T-helper 9 cell (primary cell): Measurements from ENCODE around the gene SLC16A10.
"Not testable (repeated sequence)": the region's sequence is repeated elsewhere in the genome, so short reads cannot be mapped to it uniquely, and the experiment has no call there.

Experiments
- DNase-seq: peaks from one replicate; pipeline ENCODE4 v3.0.0-alpha.2; 2020

SLC16A10 gene

DNA sequence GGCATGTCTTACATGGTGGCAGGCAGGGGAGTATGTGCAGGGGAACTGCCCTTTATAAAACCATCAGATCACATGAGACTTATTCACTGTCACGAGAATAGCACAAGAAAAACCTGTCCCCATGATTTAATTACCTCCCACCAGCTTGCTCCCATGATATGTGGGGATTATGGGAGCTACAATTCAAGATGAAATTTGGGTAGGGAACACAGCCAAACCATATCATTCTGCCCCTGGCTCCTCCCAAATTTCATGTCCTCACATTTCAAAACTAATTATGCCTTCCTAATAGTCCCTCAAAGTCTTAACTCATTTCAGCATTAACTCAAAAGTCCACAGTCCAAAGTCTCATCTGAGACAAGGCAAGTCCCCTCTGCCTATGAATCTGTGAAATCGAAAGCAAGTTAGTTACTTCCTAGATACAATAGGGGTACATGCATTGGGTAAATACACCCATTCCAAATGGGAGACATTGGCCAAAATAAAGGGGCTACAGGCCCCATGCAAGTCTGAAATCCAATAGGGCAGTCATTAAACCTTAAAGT is 102.4 kb downstream of the SLC16A10 start:
- DNase-seq: not testable (repeated sequence)

DNA sequence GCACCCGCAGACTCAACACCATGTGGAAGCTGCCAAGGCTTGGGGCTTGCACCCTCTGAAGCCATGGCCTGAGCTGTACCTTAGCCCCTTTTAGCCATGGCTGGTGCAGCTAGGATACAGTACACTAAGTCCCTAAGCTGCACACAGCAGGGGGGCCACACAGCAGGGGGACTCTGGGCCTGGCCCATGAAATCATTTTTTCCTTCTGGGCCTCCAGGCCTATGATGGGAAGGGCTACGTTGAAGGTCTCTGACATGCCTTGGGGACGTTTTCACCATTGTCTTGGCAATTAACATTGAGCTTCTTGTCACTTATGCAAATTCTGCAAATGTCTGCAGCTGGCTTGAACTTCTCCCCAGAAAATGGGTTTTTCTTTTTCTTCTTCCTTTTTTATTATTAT is 103.3 kb downstream of the SLC16A10 start:
- DNase-seq: no peak

DNA sequence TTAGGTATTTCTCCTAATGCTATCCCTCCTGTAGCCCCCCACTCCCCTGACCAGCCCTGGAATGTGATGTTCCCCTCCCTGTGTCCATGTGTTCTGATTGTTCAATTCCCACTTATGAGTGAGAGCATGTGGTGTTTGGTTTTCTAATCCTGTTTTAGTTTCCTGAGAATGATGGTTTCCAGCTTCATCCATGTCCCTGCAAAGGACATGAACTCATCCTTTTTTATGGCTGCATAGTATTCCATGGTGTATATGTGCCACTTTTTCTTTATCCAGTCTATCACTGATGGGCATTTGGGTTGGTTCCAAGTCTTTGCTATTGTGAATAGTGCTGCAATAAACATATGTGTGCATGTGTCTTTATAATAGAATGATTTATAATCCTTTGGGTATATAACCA is 103.8 kb downstream of the SLC16A10 start:
- DNase-seq: not testable (repeated sequence)

DNA sequence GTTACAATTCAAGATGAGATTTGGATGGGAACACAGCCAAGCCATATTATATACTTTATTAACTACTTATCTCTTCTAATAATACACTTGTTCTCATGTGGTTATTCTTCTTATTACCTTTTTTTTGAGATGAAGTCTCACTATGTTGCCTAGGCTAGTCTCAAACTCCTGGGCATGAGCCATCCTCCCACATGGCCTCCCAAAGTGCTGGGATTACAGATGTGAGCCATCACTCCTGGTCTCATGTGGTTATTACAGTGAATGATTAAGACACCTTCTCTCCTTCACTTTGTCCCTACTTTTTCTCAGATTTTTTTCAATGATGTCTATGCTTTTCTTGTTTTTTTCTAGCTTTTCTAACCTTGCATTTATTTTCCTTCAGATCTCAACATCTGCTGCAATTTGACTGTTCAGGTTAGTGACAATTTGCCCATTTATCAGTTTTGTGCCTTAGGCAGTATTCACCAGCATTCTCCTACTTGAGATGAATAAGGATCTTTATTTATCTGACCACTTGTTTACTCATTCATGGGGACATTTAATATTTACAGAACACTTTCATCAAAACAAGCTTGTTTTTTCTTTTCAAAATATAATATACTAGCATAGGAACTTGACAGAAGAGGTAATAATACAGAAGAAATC is 105.7 kb downstream of the SLC16A10 start:
- no peak for DNase-seq

DNA sequence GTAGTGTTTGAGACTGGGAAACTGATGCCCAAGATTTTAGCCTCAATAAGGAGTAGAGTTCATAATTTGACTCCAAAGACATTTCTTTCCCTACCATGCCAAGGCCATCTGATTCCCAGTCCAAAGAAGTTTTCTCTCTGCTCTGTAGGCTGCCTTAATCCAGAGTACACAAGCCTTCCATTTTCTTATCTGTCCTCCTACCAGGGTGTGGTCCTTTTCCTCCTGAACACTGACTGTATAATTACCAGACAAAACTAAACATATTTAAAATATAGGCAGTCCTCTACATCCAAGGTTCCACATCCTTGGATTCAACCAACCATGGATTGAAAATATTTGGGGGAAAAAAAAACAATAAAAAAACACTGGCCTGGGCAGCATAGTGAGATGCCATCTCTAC is 108.4 kb downstream of the SLC16A10 start:
- DNase-seq: no peak

DNA sequence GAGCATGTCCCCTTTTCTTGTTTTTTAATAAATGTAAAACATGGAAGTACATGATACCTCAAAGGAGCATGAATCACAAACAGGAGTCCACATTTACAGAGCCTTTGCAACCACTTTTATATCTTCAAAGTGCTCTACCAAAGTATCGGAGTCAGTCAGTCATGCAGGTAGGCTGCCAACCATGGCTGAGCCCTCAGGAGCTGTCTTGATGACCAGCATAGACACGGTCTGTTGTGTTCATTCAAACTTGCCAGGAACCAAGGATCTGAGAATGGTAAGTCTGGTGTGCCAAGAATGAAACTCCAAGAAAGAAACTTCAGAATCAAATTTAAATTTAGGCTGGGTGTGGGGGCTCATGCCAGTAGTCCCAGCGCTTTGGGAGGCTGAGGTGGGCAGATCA is 111.5 kb downstream of the SLC16A10 start:
- DNase-seq: no peak

DNA sequence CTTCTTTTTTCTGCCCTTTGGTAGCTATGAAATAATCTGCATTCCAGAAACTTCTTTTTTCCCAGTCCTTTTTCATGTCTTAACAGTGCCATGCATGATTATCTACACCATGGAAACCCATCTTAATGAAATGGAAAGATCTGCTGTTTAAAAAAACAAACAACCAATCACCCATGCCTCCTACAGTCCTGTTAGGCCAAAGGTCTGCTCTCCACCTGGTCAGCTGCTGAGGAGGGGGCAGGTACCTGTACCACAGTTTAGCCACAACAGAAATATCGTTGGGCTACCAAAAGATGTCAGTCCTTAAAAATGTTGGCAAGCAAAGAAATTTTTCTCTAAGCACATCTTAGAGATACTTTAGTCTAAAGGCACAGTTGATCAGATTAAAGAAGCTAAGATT is 112.6 kb downstream of the SLC16A10 start:
- DNase-seq: no peak

DNA sequence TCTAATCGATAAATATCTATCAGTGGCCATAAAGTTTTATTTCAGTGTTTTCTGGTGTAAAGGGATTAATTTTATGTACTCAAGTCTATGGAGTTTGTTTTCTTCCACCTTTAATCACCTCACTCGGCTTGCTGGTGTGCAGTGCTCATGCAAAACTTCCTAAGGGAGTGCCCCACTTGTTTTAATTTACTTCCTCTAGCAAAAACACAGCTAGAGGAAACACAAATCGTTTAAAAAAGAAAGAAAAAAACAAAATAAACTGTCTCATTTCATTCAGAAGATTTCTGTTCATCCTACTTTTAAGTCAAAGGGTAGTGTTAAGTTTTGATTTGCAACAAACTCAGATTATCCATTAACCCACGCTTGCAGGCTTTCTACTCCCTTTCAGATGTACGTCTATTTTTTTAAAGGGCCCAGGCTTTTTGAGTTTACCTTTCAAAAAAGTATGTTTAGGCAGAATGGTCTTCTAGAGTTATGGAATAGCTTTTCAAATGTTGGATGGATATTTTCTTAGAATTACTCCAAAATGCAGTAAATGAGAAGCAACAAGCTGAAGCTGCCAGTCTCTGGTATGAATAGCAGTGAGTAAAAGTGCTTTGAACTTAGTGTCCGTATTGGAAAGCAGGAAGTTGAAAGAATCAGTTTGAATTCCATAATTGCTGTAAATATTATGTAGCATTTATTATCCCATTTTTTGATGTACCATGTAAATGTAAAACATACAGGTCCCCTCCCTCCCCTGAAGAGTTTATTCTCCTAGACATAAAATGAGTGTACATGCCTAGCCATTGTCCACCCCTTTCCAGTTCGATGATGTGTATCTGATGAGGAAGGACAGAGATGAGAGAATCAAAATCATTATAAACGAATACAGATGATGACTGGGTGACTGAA is 113.3 kb downstream of the SLC16A10 start:
- no peak for DNase-seq

DNA sequence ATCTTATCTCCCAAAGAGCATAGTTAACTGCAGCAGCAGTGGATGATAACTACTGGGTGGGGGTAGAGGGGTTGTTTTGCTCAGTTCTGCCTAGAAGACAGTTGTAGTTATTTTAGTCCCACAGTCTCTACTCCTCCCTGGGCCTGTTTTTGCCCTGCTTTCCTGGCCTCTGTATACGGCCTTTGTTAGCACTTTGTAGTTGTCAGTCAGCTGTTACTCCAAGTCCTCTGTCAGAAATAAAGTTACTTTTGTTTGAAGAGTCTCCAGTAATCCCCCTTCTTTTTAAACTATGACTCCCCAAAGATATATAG is 113.9 kb downstream of the SLC16A10 start:
- DNase-seq: no peak

DNA sequence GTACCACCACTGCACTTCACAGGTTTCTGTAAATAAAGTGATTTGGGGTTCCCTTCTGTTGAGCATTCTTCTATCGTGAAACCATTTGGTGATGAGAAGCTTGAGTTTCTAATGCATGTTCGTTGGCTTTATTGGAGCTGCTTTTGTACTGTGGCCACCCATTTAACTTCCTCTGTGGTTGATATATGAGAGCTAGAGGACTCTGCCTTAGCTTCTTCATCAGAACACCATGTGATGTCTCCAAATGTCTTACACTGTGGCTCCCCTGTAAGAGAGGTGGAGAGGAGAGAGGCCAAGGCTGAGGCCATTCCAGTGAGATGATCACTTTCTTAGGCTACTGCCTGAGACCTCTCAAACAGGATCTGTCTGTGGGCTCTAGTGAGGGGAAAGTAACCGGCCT is 114.5 kb downstream of the SLC16A10 start:
- DNase-seq: no peak

DNA sequence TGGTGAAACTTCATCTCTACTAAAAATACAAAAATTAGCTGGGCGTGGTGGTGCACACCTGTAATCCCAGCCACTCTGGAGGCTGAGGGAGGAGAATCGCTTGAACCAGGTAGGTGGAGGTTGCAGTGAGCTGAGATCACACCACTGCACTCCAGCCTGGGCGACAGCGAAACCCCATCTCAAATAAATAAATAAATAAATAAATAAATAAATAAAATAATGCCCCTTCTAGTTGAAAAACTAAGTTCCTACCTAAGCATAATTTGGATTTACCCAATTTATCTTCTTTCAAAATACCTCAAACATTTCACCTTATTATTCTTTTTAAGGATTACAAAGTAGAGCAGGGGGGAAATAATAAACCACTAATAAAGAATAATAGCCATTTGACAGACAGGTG is 116.2 kb downstream of the SLC16A10 start:
- DNase-seq: not testable (repeated sequence)

DNA sequence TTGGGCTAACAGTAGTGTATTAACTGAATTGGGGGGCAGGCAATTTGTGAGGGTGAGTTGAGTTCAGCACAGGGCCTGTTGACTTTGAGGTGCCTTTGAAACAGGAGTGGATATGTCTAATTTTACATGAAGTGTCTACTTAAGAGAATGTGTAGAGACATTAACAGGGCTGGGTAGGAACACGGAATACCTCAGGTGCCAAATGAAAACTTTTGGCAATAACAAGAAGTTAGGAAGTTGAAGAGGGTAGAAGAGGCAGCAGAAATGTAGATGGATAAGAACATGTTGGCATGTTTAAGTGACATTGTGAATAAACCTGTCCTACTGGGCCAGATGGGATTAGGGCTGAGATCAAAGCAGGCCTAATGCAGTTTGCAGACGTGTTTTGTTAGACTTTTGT is 117.0 kb downstream of the SLC16A10 start:
- no peak for DNase-seq

DNA sequence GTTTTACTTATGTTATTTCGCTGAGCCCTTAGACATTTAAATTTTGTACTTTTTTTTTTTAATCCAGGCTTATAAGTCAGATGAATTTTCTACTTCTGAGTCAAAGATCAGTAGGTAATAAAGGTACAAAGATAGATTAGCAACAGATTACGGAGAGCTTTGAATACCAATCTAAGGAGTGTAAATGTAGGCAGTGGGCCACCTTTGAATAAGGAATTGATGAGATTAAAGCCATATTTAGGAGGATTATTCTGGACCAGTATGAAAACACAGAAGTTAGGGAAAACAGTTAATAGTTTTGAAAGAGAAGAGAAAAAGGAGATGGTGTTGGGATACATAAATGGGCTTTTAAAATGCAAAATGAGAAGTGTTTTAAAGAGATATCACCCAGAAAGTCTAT is 117.6 kb downstream of the SLC16A10 start:
- DNase-seq: no peak

DNA sequence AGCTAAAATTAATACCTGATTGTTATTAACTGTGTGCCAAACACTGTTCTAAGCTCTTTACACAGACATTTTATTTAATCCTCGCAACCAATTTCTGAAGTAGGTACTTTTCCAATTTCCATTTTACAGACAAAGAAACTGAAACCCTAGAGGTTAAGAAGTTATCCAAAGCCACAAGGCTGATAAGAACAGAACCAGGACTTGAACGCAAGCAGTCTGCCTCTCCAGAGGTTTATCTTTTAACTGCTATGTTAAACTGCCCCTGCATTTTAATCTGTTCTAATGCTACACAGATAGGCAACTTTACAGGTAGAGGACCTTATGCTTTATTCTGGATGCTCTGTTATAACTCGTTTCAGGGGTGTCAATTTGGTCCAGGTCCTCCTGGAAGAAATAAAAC is 118.2 kb downstream of the SLC16A10 start:
- no peak for DNase-seq

DNA sequence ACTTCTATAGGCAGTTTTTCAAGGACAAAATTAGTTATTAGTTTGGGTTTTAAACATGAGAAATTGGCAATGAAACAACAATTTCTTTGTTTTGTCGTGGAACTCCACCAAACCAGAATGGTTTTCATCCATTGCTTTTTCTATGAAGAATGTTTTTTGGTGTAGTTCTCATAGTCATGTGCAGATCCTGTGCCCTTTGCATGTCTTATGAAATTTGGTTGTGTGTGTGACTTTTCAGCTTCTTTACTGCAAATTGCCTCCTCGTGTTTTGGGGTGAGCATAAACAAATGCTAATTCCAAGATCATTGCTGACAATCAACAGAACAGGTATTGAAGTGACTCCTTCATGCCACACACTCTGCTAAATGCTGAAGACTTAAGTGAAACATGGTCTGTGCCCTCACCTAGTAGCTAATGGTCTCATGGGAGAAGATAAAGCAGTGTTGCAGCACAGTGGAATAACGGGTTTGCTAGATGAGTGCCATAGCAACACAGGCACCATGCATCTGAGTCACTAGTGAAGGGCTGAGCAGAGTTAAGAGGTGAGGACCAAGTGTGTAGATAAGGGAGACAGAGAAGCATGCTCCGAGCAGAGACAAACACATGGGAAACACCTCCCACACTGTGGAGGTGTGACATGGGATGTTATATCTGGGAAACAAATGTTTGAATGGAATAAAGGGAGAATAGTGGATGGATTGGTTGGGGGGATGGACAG is 120.0 kb downstream of the SLC16A10 start:
- DNase-seq: no peak

DNA sequence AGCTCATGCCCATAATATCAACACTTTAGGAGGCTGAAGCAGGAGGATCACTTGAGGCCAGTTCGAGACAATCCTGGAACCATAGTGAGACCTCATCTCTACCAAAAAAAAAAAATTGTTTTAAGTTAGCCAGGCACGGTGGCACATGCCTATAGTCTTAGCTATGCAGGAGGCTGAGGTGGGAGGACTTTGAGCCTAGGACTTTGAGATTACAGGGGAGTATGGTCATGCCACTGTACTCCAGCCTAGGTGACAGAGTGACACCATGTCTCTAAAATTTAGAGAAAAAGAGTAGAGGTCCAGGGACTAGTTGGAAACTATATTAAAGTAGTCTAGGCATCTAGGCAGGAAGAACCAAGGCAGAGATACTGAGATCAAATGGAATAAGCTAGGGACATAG is 121.6 kb downstream of the SLC16A10 start:
- no peak for DNase-seq

DNA sequence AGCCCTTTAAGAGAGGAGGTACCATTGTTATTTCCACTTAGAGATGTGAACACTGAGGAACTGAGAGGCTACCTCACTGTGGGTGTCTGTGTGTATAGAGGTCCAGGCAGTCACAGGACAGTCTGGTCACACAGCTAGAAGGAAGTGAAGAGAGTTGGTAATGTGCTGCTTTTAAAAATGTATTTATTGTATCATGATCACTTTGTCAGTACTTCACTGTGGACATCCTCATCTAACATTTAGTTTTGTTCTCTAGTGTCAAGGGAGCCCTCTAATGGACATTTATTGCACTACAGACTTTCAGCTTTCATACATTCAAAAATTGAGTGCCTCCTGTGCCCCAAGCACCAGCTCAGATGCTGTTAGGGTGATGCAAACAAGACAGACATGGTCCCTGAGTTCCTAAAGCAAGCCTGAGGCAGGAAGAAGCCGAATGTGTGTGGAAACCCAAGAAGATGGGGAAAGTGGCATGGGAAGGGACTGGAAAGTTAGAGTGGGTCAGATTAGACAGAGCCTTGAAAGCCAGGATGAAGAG is 123.0 kb downstream of the SLC16A10 start:
- no peak for DNase-seq

DNA sequence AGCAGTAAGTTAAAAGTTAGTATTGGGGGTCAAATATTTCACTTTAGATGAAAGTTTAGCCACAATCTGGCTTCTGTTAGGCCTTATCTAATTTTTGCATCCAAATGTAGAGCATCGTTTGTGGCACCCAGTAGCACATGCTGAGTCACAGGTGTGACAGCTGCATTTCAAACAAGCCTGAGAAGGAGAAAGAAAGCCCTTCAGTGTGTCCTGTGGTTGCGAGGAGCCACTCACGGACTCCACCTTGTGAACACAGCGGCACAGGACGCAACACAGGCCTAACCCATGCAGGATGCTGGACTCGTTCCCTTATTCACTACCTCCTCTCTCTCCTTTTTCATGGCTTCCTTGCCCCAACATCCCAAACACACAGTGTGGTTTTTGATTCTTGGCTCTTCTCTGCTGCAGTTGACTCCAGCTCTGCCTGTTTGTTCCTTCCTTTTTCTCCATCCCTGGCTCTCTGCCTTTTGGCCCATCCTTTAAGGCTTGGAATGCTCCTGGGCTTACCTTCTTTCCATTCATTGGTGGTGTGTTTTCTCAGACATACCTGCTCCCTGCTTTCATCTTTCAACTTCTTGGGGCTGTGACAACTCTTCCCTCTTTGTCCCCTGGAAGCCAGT is 124.2 kb downstream of the SLC16A10 start:
- DNase-seq: no peak

DNA sequence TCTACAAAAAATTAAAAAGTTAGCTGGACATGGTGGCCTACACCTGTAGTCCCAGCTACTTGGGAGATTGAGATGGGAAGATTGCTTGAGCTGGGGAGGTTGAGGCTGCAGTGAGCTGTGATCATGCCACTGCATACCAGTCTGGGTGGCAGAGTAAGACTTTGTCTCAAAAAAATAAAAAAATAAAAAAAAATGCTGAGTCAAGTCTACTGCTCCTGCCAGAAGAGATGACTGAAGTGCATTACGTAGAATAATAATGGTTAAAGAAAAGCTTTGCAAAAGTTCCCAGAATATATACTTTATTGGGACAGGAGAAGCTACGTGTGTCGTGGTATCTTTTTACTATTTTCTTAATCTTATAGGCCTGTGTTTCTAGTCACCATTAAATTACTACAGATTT is 125.3 kb downstream of the SLC16A10 start:
- DNase-seq: no peak

DNA sequence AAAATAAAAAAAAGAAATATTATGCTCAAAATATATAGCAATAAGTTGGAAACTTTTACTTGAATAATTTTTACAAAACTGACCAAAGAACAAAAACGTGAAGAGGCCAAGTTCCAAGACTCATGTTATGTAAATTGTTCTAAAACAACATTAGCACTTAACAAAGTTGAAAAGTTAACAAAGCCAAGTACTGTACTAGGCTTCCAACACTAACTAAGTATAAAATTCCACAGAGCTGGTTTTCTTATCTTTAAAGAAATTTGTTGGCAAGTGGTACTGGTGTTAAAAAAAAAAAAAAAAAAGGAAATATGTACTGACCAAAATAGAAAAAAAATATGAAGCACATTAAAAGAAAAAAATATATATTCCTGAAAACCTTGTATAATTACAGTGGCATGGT is 127.8 kb downstream of the SLC16A10 start:
- no peak for DNase-seq

DNA sequence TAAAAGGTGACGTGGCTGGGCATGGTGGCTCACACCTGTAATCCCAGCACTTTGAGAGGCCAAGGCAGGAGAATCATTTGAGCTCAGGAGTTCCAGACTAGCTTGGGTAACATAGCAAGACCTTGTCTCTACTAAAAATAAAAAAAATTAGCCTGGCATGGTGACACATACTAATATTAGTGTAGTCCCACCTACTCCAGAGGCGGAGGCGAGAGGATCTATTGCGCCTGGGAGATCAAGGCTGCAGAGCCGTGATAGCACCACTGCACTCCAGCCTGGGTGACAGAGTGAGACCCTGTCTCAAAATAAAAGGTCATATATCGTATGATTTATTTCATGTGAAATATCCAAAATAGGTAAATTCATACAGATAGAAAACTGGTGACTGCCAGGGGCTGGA is 132.5 kb downstream of the SLC16A10 start:
- DNase-seq: no peak

DNA sequence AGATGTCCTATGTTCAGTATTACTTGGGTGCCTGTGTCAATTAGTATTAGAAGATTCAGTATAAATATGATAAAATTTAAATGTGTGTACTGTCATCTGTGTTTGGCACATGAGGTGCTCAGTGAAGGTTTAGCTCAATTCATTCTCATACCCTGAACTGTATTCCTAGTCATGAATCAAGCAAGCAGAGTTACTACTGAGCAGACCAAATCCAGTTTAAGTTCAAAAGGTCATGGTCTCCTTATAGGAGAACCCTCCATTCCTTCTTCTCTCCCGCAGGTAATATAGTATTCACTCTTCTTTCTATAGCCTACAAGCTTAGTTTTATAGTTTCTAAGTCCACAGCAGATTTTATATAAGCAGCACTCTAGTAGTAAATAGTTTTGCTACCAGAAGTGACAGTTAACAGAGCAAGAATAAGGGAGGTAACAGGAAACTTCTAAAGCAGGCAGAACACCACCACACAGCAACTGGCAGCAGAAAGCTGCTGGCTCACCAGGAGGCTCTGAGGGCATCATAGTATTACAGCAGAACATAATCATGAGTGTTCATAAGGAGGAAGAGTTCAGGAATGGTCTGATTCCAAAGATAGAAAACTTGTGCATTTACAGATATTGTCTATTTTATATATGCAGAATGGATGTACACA is 133.2 kb downstream of the SLC16A10 start:
- no peak for DNase-seq
